ENCODE measurements around the gene CEP43.
A peak's percentile ranks its signal among the peaks of the same experiment; 100 is the strongest.

The CEP43 gene

GRCh38 chr6:166966268-166966667 lies 32.9 kb upstream of the CEP43 start:
- no peak for DNase-seq (ENCODE audit: low spot score)

GRCh38 chr6:166969390-166970002 lies 29.7 kb upstream of the CEP43 start:
- no peak for DNase-seq (ENCODE audit: low spot score)

- no peak for DNase-seq (ENCODE audit: low spot score)
These were observed 29.1 kb upstream of the CEP43 start for GRCh38 chr6:166970091-166970490.

GRCh38 chr6:166970776-166971175 lies 28.4 kb upstream of the CEP43 start:
- DNase-seq (ENCODE audit: low spot score) = no peak

- DNase-seq (ENCODE audit: low spot score) = no peak
These were observed 27.9 kb upstream of the CEP43 start for GRCh38 chr6:166971271-166971670.

GRCh38 chr6:166972101-166972500 lies 27.1 kb upstream of the CEP43 start:
- no peak for DNase-seq (ENCODE audit: low spot score)

- DNase-seq (ENCODE audit: low spot score) = no peak
These were observed 22.6 kb upstream of the CEP43 start for GRCh38 chr6:166976636-166977035.

GRCh38 chr6:166977621-166978525 lies 21.3 kb upstream of the CEP43 start:
- DNase-seq (ENCODE audit: low spot score) = no peak

- DNase-seq (ENCODE audit: low spot score) = no peak
These were observed 18.5 kb upstream of the CEP43 start for GRCh38 chr6:166980738-166981137.

GRCh38 chr6:166987448-166987847 lies 11.7 kb upstream of the CEP43 start:
- no peak for DNase-seq (ENCODE audit: low spot score)

GRCh38 chr6:166987930-166988329 lies 11.3 kb upstream of the CEP43 start:
- DNase-seq (ENCODE audit: low spot score) = no peak

GRCh38 chr6:166988674-166989201 lies 10.5 kb upstream of the CEP43 start:
- no peak for DNase-seq (ENCODE audit: low spot score)

GRCh38 chr6:166989427-166990032 lies 9.7 kb upstream of the CEP43 start:
- peak; percentile 41 for DNase-seq (ENCODE audit: low spot score)

GRCh38 chr6:166996406-166996805 lies 2.8 kb upstream of the CEP43 start:
- DNase-seq (ENCODE audit: low spot score) = no peak

GRCh38 chr6:166997348-166997747 lies 1.8 kb upstream of the CEP43 start:
- DNase-seq (ENCODE audit: low spot score) = no peak

GRCh38 chr6:166997768-166998255 lies 1.4 kb upstream of the CEP43 start:
- DNase-seq (ENCODE audit: low spot score) = peak; percentile 60

GRCh38 chr6:166998256-166999144 lies 697 bp upstream of the CEP43 start:
- no peak for DNase-seq (ENCODE audit: low spot score)

- DNase-seq (ENCODE audit: low spot score) = no peak
These were observed 672 bp downstream of the CEP43 start for GRCh38 chr6:166999884-167000253.

GRCh38 chr6:167000759-167001158 lies 1.6 kb downstream of the CEP43 start:
- no peak for DNase-seq (ENCODE audit: low spot score)

GRCh38 chr6:167005350-167006159 lies 6.4 kb downstream of the CEP43 start:
- DNase-seq (ENCODE audit: low spot score) = no peak

GRCh38 chr6:167007985-167008384 lies 8.8 kb downstream of the CEP43 start:
- no peak for DNase-seq (ENCODE audit: low spot score)
